Ishikawa (cell line): ENCODE data around the gene VAMP5.

Experiments
- CEBPB ChIP-seq: IDR thresholded peaks from 2 replicates; pipeline ENCODE4 v1.6.1; 2012
- EGR1 ChIP-seq: IDR thresholded peaks from 2 replicates; pipeline ENCODE4 v1.6.1; 2012
- EP300 ChIP-seq: IDR thresholded peaks from 2 replicates; pipeline ENCODE4 v1.6.1; 2012; ENCODE audit warnings: borderline replicate concordance
- TCF12 ChIP-seq: IDR thresholded peaks from 2 replicates; pipeline ENCODE4 v1.6.1; 2012; ENCODE audit warnings: low read depth
- TEAD4 ChIP-seq: IDR thresholded peaks from 2 replicates; pipeline ENCODE4 v1.6.1; 2012
- TF ChIP-seq, protein P1 (sequence below): IDR thresholded peaks from 2 replicates; pipeline ENCODE4 v1.6.1; 2012; ENCODE audit warnings: low read depth, mild to moderate bottlenecking

DNA sequence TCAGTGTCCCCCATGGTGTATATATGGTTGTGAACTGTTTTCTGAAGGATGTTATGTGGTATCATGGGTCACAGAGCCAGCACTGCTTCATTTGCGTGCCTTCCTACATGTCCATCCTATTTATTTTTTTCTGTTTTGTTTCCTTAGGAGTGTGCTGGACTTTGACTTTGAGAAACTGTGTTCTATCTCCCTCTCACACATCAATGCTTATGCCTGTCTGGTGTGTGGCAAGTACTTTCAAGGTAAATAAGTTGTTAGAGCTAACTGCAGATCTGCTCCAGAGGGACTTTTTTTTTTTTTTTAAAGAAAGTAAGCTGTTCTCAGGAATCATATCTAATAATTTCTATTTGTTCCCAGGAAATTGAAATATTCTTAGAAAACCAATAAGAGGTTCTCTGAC lies 37.1 kb downstream of the VAMP5 start:
- TF ChIP-seq EGR1 = no peak
- TF ChIP-seq, protein P1, sequence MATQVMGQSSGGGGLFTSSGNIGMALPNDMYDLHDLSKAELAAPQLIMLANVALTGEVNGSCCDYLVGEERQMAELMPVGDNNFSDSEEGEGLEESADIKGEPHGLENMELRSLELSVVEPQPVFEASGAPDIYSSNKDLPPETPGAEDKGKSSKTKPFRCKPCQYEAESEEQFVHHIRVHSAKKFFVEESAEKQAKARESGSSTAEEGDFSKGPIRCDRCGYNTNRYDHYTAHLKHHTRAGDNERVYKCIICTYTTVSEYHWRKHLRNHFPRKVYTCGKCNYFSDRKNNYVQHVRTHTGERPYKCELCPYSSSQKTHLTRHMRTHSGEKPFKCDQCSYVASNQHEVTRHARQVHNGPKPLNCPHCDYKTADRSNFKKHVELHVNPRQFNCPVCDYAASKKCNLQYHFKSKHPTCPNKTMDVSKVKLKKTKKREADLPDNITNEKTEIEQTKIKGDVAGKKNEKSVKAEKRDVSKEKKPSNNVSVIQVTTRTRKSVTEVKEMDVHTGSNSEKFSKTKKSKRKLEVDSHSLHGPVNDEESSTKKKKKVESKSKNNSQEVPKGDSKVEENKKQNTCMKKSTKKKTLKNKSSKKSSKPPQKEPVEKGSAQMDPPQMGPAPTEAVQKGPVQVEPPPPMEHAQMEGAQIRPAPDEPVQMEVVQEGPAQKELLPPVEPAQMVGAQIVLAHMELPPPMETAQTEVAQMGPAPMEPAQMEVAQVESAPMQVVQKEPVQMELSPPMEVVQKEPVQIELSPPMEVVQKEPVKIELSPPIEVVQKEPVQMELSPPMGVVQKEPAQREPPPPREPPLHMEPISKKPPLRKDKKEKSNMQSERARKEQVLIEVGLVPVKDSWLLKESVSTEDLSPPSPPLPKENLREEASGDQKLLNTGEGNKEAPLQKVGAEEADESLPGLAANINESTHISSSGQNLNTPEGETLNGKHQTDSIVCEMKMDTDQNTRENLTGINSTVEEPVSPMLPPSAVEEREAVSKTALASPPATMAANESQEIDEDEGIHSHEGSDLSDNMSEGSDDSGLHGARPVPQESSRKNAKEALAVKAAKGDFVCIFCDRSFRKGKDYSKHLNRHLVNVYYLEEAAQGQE = no peak
- no peak for TF ChIP-seq TEAD4
- no peak for TF ChIP-seq TCF12
- no peak for TF ChIP-seq EP300
- TF ChIP-seq CEBPB = no peak
